HL-60 (cell line): ENCODE data around the gene NME3.

Experiments used
- DNase-seq, 2 experiments: peaks; one replicate each; pipeline ENCODE4 v3.0.0-alpha.2; 2010 to 2020; ENCODE audit warnings: low read depth in 1 of 2, low spot score in 1 of 2
- H3K27ac ChIP-seq: fragments of 250-450 bp; sonication (Bioruptor Pico); replicated peaks from 2 replicates; pipeline ENCODE4 v1.5.1; 2020; ENCODE audit warnings: mild to moderate bottlenecking, moderate library complexity
- H3K27me3 ChIP-seq: fragments of 250-450 bp; sonication (Bioruptor Pico); 2 replicates; pipeline ENCODE4 v1.5.1; 2021; ENCODE audit warnings: mild to moderate bottlenecking, moderate library complexity; ENCODE audit not compliant: insufficient read depth, poor library complexity, severe bottlenecking
- H3K4me3 ChIP-seq: replicated peaks from 2 replicates; pipeline ENCODE4 v1.5.1; 2011; ENCODE audit warnings: mild to moderate bottlenecking, control low read depth, low read length; ENCODE audit not compliant: insufficient read depth
- CTCF ChIP-seq: IDR thresholded peaks from one replicate; pipeline ENCODE4 v1.5.1; 2011; ENCODE audit warnings: low read length, control low read depth, inconsistent platforms; ENCODE audit not compliant: insufficient read depth
- GABPA ChIP-seq: IDR thresholded peaks from 2 replicates; pipeline ENCODE4 v1.6.1; 2012; ENCODE audit warnings: low read depth
- POLR2AphosphoS5 ChIP-seq: IDR thresholded peaks from 2 replicates; pipeline ENCODE4 v1.6.1; 2012; ENCODE audit warnings: low read depth
- REST ChIP-seq: IDR thresholded peaks from 2 replicates; pipeline ENCODE4 v1.6.1; 2012; ENCODE audit warnings: low read depth; ENCODE audit not compliant: insufficient replicate concordance
- SPI1 ChIP-seq: IDR thresholded peaks from 2 replicates; pipeline ENCODE4 v1.6.1; 2012; ENCODE audit warnings: low read depth, mild to moderate bottlenecking, borderline replicate concordance

Gene NME3

GRCh38 chr16:1764971-1765370 lies 6.4 kb downstream of the NME3 start:
- no peaks in the 10 kb centered on the region for H3K27me3 ChIP-seq
- H3K27ac ChIP-seq = no peak overlapping the region
- DNase-seq = no peak
- H3K4me3 ChIP-seq = no peak overlapping the region
- TF ChIP-seq SPI1 (no peak), CTCF (no peak), REST (no peak), GABPA (no peak)

- Histone ChIP-seq H3K27ac (no peak overlapping the region), H3K4me3 (no peak overlapping the region), H3K27me3 (no peaks in the 10 kb centered on the region)
- DNase-seq = no peak
- TF ChIP-seq POLR2AphosphoS5 (no peak), SPI1 (no peak), GABPA (no peak), CTCF (no peak), REST (no peak)
Measured at GRCh38 chr16:1763521-1764511, 7.5 kb downstream of the NME3 start.

- TF ChIP-seq POLR2AphosphoS5 = no peak
- no peak for TF ChIP-seq REST
- TF ChIP-seq SPI1 = no peak
- TF ChIP-seq GABPA = no peak
- no peak for TF ChIP-seq CTCF
- no peak for DNase-seq
- Histone ChIP-seq H3K27me3 (no peaks in the 10 kb centered on the region), H3K4me3 (no peak overlapping the region), H3K27ac (no peak overlapping the region)
Measured at GRCh38 chr16:1762879-1763520, 8.3 kb downstream of the NME3 start.
